Fibroblast of upper back skin (primary cell): ENCODE results near the gene HID1.

Experiments used
- DNase-seq: peaks from one replicate; pipeline ENCODE4 v3.0.0-alpha.2; 2013

HID1 gene

GRCh38 chr17:74964988-74965622 is 7.5 kb downstream of the HID1 start:
- no peak for DNase-seq

- DNase-seq = no peak
Measured at GRCh38 chr17:74964246-74964761, 8.3 kb downstream of the HID1 start.

GRCh38 chr17:74963656-74964055 is 8.9 kb downstream of the HID1 start:
- no peak for DNase-seq

- DNase-seq = no peak
Measured at GRCh38 chr17:74962622-74963394, 9.8 kb downstream of the HID1 start.

- DNase-seq = peak; percentile 83
Measured at GRCh38 chr17:74961657-74962350, 10.8 kb downstream of the HID1 start.

- peak; percentile 29 for DNase-seq
Measured at GRCh38 chr17:74960570-74961342, 11.8 kb downstream of the HID1 start.

- DNase-seq = no peak
Measured at GRCh38 chr17:74959826-74960515, 12.6 kb downstream of the HID1 start.

GRCh38 chr17:74957935-74958740 is 14.4 kb downstream of the HID1 start:
- DNase-seq = peak; percentile 31

GRCh38 chr17:74956093-74956492 is 16.5 kb downstream of the HID1 start:
- no peak for DNase-seq

- DNase-seq = no peak
Measured at GRCh38 chr17:74954665-74955421, 17.7 kb downstream of the HID1 start.

- no peak for DNase-seq
Measured at GRCh38 chr17:74954115-74954514, 18.4 kb downstream of the HID1 start.

GRCh38 chr17:74953134-74953687 is 19.3 kb downstream of the HID1 start:
- DNase-seq = no peak

- DNase-seq = no peak
Measured at GRCh38 chr17:74952431-74953133, 20.0 kb downstream of the HID1 start.

GRCh38 chr17:74951680-74952421 is 20.7 kb downstream of the HID1 start:
- no peak for DNase-seq

GRCh38 chr17:74951065-74951464 is 21.5 kb downstream of the HID1 start:
- DNase-seq = no peak

GRCh38 chr17:74950207-74950606 is 22.4 kb downstream of the HID1 start:
- no peak for DNase-seq

- DNase-seq = no peak
Measured at GRCh38 chr17:74949455-74950115, 23.0 kb downstream of the HID1 start.

GRCh38 chr17:74947041-74947754 is 25.4 kb downstream of the HID1 start:
- DNase-seq = no peak
